Osteoblast (primary cell): ENCODE data around the gene TEKTIP1. TPM values are rescaled to one million over a fixed set of nuclear protein-coding genes. Genes with fewer than 3 reads are reported as not detected.

Experiments
- DNase-seq: peaks from one replicate; pipeline ENCODE4 v3.0.0; 2011; ENCODE audit warnings: low spot score, mixed read lengths; ENCODE audit not compliant: insufficient read length; ENCODE audit errors: missing footprints
- H2AFZ ChIP-seq: 2 replicates; pipeline ENCODE4 v1.6.0; 2011; ENCODE audit warnings: mild to moderate bottlenecking, low read length
- H3K27ac ChIP-seq: 2 replicates; pipeline ENCODE4 v1.5.1; 2011; ENCODE audit warnings: mild to moderate bottlenecking, low read depth, low read length, moderate library complexity
- H3K27me3 ChIP-seq: 2 replicates; pipeline ENCODE4 v1.6.0; 2012; ENCODE audit warnings: mild to moderate bottlenecking, control low read depth, inconsistent platforms, low read length, moderate library complexity; ENCODE audit not compliant: insufficient read depth
- H3K36me3 ChIP-seq: 2 replicates; pipeline ENCODE4 v1.5.1; 2011; ENCODE audit warnings: mild to moderate bottlenecking, low read length, control low read depth, moderate library complexity; ENCODE audit not compliant: insufficient read depth
- H3K4me1 ChIP-seq: 2 replicates; pipeline ENCODE4 v1.5.1; 2011; ENCODE audit warnings: mild to moderate bottlenecking, low read length, control low read depth, moderate library complexity; ENCODE audit not compliant: insufficient read depth
- H3K4me2 ChIP-seq: 2 replicates; pipeline ENCODE4 v1.6.0; 2011; ENCODE audit warnings: mild to moderate bottlenecking, low read length; ENCODE audit not compliant: insufficient read depth
- H3K4me3 ChIP-seq: fragments of 200-600 bp; sonication (generic); 3 replicates; pipeline ENCODE4 v1.5.1; 2012; ENCODE audit warnings: mild to moderate bottlenecking, low read length, inconsistent platforms; ENCODE audit not compliant: insufficient read depth
- H3K79me2 ChIP-seq: 2 replicates; pipeline ENCODE4 v1.6.0; 2012; ENCODE audit warnings: mild to moderate bottlenecking, low read length, control low read depth, inconsistent platforms; ENCODE audit not compliant: insufficient read depth
- H3K9me3 ChIP-seq: 2 replicates; pipeline ENCODE4 v1.5.1; 2011; ENCODE audit warnings: low read depth, low read length, control low read depth
- H4K20me1 ChIP-seq: 2 replicates; pipeline ENCODE4 v1.6.0; 2012; ENCODE audit warnings: mild to moderate bottlenecking, low read length, control low read depth; ENCODE audit not compliant: insufficient read depth
- CTCF ChIP-seq: IDR thresholded peaks from 2 replicates; pipeline ENCODE4 v1.5.1; 2011; ENCODE audit warnings: mild to moderate bottlenecking, low read depth, low read length, moderate library complexity; ENCODE audit errors: extremely low read depth
- total RNA-seq: library from RNA; depleted of rRNA; stranded (reverse); fragments of >200 nt; gene quantifications from 2 replicates; pipeline ENCODE4 v1.2.3, GENCODE V29; 2012

The TEKTIP1 gene
- total RNA-seq, 1 donor, result not detected

DNA sequence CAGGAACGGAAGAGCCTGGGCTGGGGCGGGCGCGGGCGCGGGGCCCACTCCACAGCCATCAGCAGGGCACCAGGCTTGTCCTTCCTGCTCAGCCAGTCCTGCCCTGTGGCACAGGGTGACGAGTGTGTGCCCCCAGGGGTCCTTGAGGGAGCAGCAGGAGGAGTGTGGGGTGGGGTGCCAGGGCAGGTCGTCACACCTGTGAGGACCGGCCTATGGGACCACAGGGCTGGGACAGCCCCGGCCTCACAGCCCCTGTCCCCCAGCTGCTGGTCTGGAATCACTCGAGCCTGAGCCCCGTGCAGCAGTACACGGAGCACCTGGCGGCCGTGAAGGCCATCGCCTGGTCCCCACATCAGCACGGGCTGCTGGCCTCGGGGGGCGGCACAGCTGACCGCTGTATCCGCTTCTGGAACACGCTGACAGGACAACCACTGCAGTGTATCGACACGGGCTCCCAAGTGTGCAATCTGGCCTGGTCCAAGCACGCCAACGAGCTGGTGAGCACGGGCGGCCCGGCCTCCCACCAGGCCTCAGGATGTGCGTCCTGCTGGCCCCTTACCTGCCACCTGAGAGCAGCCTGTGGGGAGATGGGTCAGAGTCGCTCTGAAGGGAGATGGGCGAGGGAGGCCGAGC lies 6.7 kb upstream of the TEKTIP1 start:
- no peak for TF ChIP-seq CTCF
- Histone ChIP-seq H3K9me3 (no peaks in the 10 kb centered on the region), H3K4me2 (no peak overlapping the region), H4K20me1 (peaks cover 15% of the 10 kb centered on the region), H3K79me2 (peaks cover 4% of the 10 kb centered on the region), H3K4me3 (no peak overlapping the region), H3K4me1 (no peaks in the 10 kb centered on the region), H3K27ac (no peak overlapping the region), H3K36me3 (peaks cover 45% of the 10 kb centered on the region), H2AFZ (no peak overlapping the region), H3K27me3 (no peaks in the 10 kb centered on the region)
- peak; percentile 81 for DNase-seq

DNA sequence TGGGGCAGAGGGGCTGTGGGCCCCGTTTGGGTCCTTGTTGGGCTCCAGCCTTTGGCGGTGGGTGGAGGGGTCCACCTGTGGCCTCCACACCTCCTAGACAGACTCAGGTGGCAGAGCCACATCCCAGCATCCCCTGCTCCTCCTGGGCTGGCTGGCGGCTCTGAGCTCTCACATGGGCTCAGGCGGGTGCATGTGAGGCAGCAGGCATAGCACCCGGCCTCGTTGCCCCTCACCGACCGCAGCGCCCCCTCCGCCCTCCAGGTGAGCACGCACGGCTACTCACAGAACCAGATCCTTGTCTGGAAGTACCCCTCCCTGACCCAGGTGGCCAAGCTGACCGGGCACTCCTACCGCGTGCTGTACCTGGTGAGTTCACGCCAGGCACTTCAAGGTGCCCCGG lies 5.9 kb upstream of the TEKTIP1 start:
- Histone ChIP-seq H3K79me2 (peaks cover 3% of the 10 kb centered on the region), H3K4me1 (no peaks in the 10 kb centered on the region), H3K4me3 (no peak overlapping the region), H3K4me2 (no peak overlapping the region), H4K20me1 (peaks cover 13% of the 10 kb centered on the region), H3K27me3 (no peaks in the 10 kb centered on the region), H3K36me3 (peaks cover 40% of the 10 kb centered on the region), H3K27ac (no peak overlapping the region), H2AFZ (no peak overlapping the region), H3K9me3 (no peaks in the 10 kb centered on the region)
- TF ChIP-seq CTCF, result no peak
- DNase-seq, result peak; percentile 86

DNA sequence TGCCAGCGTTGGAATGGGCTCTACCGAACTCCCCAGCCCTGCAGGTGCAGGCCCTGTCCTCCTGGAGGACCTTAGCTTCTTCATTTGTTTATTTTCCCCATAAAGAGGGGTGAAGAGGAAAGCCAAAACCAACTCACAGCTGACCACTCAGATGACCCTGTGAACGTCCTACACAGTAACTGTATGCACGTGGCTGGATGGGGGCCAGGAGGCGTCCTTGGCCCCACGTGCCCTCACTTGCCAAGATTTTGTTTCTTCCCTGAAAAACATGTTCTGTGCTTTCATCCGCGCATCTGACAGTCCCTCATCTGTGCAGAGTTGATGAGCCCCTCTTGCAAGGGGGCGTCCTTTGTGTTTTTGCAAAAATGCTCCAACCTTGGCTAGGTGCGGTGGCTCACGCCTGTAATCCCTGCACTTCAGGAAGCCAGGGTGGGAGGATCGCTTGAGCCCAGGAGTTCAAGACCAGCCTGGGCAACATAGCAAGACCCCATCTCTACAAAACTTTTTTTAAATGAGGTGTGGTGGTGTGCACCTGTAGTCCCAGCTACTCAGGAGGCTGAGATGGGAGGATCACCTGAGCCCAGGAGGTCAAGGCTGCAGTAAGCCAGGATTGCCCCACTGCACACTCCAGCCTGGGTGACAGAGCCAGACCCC lies 5.3 kb upstream of the TEKTIP1 start:
- H3K4me3 ChIP-seq, result no peak overlapping the region
- TF ChIP-seq CTCF, result no peak
- no peaks in the 10 kb centered on the region for H3K9me3 ChIP-seq
- H3K27me3 ChIP-seq, result no peaks in the 10 kb centered on the region
- peaks cover under 1% of the 10 kb centered on the region for H3K79me2 ChIP-seq
- H3K4me2 ChIP-seq, result no peak overlapping the region
- no peak for DNase-seq
- no peak overlapping the region for H2AFZ ChIP-seq
- H4K20me1 ChIP-seq, result peaks cover 10% of the 10 kb centered on the region
- no peak overlapping the region for H3K27ac ChIP-seq
- no peaks in the 10 kb centered on the region for H3K4me1 ChIP-seq
- H3K36me3 ChIP-seq, result peaks cover 37% of the 10 kb centered on the region

DNA sequence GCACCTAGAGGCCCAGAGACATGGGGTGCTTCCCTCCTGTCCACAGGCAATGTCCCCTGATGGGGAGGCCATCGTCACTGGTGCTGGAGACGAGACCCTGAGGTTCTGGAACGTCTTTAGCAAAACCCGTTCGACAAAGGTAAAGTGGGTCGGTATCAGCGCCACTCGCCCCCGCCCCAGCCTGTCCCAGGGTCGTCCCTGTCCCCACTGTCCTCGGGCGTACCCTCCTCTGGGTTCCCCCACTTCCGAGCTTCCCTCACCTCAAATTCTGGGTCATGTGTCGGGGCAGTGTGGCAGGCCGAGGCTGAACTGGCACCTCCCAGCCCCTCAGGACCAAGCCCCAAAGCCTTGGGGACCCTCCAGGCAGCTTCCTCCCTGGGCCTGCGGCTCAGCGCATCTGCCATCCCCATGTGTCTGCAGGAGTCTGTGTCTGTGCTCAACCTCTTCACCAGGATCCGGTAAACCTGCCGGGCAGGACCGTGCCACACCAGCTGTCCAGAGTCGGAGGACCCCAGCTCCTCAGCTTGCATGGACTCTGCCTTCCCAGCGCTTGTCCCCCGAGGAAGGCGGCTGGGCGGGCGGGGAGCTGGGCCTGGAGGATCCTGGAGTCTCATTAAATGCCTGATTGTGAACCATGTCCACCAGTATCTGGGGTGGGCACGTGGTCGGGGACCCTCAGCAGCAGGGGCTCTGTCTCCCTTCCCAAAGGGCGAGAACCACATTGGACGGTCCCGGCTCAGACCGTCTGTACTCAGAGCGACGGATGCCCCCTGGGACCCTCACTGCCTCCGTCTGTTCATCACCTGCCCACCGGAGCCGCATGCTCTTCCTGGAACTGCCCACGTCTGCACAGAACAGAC lies 4.4 kb upstream of the TEKTIP1 start:
- DNase-seq, result no peak
- no peak for TF ChIP-seq CTCF
- no peak overlapping the region for H2AFZ ChIP-seq
- peaks cover 42% of the 10 kb centered on the region for H3K36me3 ChIP-seq
- H3K4me3 ChIP-seq, result no peak overlapping the region
- no peak overlapping the region for H3K4me2 ChIP-seq
- H4K20me1 ChIP-seq, result peaks cover 12% of the 10 kb centered on the region
- no peaks in the 10 kb centered on the region for H3K9me3 ChIP-seq
- H3K4me1 ChIP-seq, result no peaks in the 10 kb centered on the region
- H3K27me3 ChIP-seq, result no peaks in the 10 kb centered on the region
- no peak overlapping the region for H3K27ac ChIP-seq
- H3K79me2 ChIP-seq, result no peaks in the 10 kb centered on the region
